HG02763 (cell line): Measurements from ENCODE around the gene KIAA1328.

Experiments
- ATAC-seq: cut with Tn5 transposase; IDR thresholded peaks from one replicate; pipeline ENCODE4 v1.9.1; 2021; ENCODE audit warnings: mild to moderate bottlenecking, moderate library complexity; ENCODE audit not compliant: unreplicated experiment

KIAA1328 gene

GRCh38 chr18:37249171-37249886 lies 420.4 kb downstream of the KIAA1328 start:
- no peak for ATAC-seq

GRCh38 chr18:37249895-37250618 lies 421.1 kb downstream of the KIAA1328 start:
- ATAC-seq: no peak

- ATAC-seq: no peak
Observed at GRCh38 chr18:37251679-37252078, 422.8 kb downstream of the KIAA1328 start.

GRCh38 chr18:37252342-37252741 lies 423.4 kb downstream of the KIAA1328 start:
- ATAC-seq: no peak

- no peak for ATAC-seq
Observed at GRCh38 chr18:37252854-37253393, 424.0 kb downstream of the KIAA1328 start.

- ATAC-seq: no peak
Observed at GRCh38 chr18:37253394-37254235, 424.7 kb downstream of the KIAA1328 start.

- no peak for ATAC-seq
Observed at GRCh38 chr18:37254236-37254754, 425.4 kb downstream of the KIAA1328 start.

- ATAC-seq: no peak
Observed at GRCh38 chr18:37254973-37255372, 426.0 kb downstream of the KIAA1328 start.

- no peak for ATAC-seq
Observed at GRCh38 chr18:37258131-37258530, 429.2 kb downstream of the KIAA1328 start.

- no peak for ATAC-seq
Observed at GRCh38 chr18:37258819-37259218, 429.9 kb downstream of the KIAA1328 start.

GRCh38 chr18:37259711-37260110 lies 430.8 kb downstream of the KIAA1328 start:
- ATAC-seq: no peak

- no peak for ATAC-seq
Observed at GRCh38 chr18:37260367-37261093, 431.6 kb downstream of the KIAA1328 start.

GRCh38 chr18:37261246-37261840 lies 432.4 kb downstream of the KIAA1328 start:
- ATAC-seq: no peak

- no peak for ATAC-seq
Observed at GRCh38 chr18:37261988-37262387, 433.1 kb downstream of the KIAA1328 start.

GRCh38 chr18:37264956-37265355 lies 436.0 kb downstream of the KIAA1328 start:
- no peak for ATAC-seq

- ATAC-seq: no peak
Observed at GRCh38 chr18:37265382-37265781, 436.5 kb downstream of the KIAA1328 start.

GRCh38 chr18:37266290-37266689 lies 437.4 kb downstream of the KIAA1328 start:
- no peak for ATAC-seq

- no peak for ATAC-seq
Observed at GRCh38 chr18:37270038-37270665, 441.2 kb downstream of the KIAA1328 start.

- ATAC-seq: no peak
Observed at GRCh38 chr18:37270666-37271052, 441.7 kb downstream of the KIAA1328 start.
